Measurements from ENCODE around the gene MEAF6. TPM values are rescaled to one million over a fixed set of nuclear protein-coding genes. Genes with fewer than 3 reads are reported as not detected.
A peak's percentile ranks its signal among the peaks of the same experiment; 100 is the strongest.

The MEAF6 gene
- total RNA-seq, 2 experiments from 2014 or later, result 89.6 to 89.7 TPM

DNA sequence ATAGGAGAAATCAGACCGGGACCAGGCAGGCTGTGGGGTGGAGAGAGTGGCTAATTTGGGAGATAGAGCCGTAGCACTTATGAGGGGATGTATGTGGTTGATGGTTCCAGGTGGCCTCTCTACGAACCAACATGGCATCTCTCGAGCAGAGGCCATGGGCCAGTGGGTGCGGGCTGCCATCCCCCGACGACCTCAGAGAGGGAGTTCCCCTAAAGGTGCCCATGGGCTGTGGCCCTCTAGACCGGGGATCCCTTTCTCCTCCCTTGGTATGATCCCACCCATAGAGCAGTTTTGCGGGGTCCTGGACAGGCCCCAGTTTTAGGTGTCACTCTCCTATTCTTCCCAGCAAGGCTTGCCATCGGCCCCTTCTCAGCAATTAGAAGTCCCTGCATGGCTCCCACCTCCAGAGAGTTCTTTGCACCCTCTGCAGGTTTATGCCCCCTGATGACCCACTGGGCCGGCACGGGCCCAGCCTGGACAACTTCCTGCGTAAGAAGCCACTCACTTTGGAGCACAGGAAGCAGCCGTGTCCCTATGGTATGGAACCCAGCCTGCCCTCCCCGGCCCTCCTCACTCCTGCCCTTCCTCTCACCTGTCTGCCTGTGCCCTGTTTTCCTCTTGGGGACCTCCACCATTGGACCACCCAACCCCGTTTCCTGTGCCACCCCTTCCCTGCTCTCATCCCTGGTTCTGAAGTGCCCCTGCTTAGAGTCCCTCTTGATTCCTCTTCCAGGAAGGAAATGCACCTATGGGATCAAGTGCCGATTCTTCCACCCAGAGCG, 32.4 kb downstream of the MEAF6 start:
- POLR2A ChIA-PET, result interaction anchor here (0.8 kb wide), 1 partner anchor 326 kb away, joined by 3 read pairs; the partner anchor contains the start of gene YRDC
- CTCF ChIA-PET, result no interaction called here
- Mint-ChIP-seq H3K36me3 (peaks cover 65% of the 10 kb centered on the region), H3K27ac (peak overlapping the region; percentile 100), H3K9me3 (no peaks in the 10 kb centered on the region), H3K4me1 (ENCODE audit: low read depth) (peaks cover 44% of the 10 kb centered on the region), H3K27me3 (no peaks in the 10 kb centered on the region), H3K4me3 (peak overlapping the region; percentile 94)
- no peak for DNase-seq
- intact Hi-C loops (cut with micrococcal nuclease), result no loop called here

DNA sequence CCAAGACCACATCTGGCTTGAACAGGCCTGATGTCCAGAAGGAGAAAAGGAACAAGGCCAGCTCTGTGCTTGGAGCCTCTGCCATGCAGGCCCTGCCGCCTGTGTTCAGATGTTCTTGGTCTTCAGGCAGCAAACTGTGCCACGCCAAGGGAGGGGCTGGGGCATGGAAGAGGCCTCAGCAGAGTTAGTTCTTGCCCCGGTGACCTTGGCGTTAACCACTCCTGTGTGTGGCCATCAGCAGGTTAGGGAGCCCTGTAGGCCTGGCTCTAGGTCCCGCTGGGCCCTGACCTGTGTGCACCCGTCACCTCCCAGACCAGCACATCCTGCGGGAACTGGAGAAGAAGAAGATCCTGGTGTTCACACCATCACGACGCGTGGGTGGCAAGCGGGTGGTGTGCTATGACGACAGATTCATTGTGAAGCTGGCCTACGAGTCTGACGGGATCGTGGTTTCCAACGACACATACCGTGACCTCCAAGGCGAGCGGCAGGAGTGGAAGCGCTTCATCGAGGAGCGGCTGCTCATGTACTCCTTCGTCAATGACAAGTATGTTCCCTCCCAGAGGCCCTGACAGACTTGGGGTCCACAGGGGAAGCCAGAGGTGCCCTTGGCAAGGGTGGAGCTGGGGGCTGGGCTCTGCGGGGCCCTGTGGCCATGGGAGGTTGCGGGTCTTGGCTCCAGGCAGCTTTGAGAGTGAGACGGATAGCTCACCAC, 33.1 kb downstream of the MEAF6 start:
- peak; percentile 79 for DNase-seq
- ChIA-PET POLR2A (interaction anchor here (0.5 to 0.8 kb wide), 3 partner anchors 33 to 1049 kb away, joined by 3 read pairs; partner anchors contain the start of genes MEAF6 and YRDC), CTCF (no interaction called here)
- Mint-ChIP-seq H3K36me3 (peaks cover 73% of the 10 kb centered on the region), H3K4me3 (peak overlapping the region; percentile 94), H3K27ac (peak overlapping the region; percentile 100), H3K9me3 (no peaks in the 10 kb centered on the region), H3K27me3 (no peaks in the 10 kb centered on the region), H3K4me1 (ENCODE audit: low read depth) (peaks cover 38% of the 10 kb centered on the region)
- intact Hi-C loops (cut with micrococcal nuclease), result no loop called here

DNA sequence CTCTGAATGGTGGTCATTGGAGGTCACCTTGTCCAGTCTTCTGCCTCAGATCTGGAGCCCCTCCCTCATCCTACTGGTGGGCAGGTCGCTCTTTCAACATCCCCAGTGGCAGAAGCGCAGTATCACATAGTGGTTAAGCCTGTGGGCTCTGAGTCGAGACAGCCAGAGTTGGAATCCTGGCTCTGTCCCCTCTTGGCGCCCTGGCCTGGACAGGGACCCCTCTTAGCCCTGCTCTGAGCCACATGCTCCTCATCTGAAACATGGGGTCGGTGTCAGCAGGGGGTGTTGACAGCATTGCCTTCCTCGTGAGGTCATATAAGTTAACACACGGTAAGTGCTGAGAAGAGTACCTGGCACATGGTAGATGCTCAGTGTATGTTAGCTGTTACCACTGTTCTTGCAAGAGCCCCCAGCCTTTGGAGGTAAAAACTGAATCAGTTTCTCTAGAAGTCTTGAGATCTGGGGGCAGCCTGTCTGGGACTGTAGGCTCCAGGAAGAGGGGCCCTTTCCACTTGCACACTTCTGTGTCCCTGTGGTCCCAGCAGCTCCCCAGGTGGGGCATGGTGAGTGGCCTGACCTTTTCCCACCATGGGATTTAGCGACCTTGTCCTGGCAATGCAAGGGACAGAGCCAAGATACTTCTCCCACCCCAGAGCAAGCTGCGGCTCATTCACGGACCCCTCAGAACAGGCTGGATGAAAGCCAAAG, 33.8 kb downstream of the MEAF6 start:
- POLR2A ChIA-PET, result interaction anchor here (0.5 to 0.6 kb wide), 2 partner anchors 34 to 1050 kb away, joined by 3 read pairs; partner anchors contain the start of gene MEAF6
- Mint-ChIP-seq H3K9me3 (no peaks in the 10 kb centered on the region), H3K27ac (peak overlapping the region; percentile 100), H3K27me3 (no peaks in the 10 kb centered on the region), H3K4me1 (ENCODE audit: low read depth) (peaks cover 38% of the 10 kb centered on the region), H3K4me3 (peak overlapping the region; percentile 94), H3K36me3 (peaks cover 80% of the 10 kb centered on the region)
- DNase-seq, result peak; percentile 13
- intact Hi-C loops (cut with micrococcal nuclease), result no loop called here
- CTCF ChIA-PET, result no interaction called here

DNA sequence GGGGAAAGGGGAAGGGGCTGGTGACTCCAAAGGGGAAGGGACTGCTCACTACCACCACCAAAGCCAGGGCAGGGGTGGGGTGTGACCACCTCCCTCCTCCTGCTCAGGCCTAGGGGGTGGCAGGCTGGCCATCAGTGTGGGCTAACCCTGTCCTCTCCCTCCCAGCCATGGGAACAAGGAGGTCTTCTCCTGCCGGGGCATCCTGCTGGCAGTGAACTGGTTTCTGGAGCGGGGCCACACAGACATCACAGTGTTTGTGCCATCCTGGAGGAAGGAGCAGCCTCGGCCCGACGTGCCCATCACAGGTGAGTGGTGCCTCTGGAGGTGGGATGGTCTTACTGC, 34.5 kb downstream of the MEAF6 start:
- Mint-ChIP-seq H3K27me3 (no peaks in the 10 kb centered on the region), H3K27ac (peak overlapping the region; percentile 100), H3K4me1 (ENCODE audit: low read depth) (peaks cover 38% of the 10 kb centered on the region), H3K4me3 (peak overlapping the region; percentile 94), H3K9me3 (no peaks in the 10 kb centered on the region), H3K36me3 (peaks cover 86% of the 10 kb centered on the region)
- ChIA-PET POLR2A (interaction anchor here (1.3 to 2.3 kb wide), 2 partner anchors 12 to 34 kb away, joined by 3 to 25 read pairs; partner anchors contain the start of gene MEAF6), CTCF (interaction anchor here (1.3 to 11.1 kb wide), 3 partner anchors 6 to 29 kb away, joined by 4 to 157 read pairs (median 6); no protein-coding TSS in a partner anchor)
- intact Hi-C loops (cut with micrococcal nuclease), result no loop called here
- no peak for DNase-seq

DNA sequence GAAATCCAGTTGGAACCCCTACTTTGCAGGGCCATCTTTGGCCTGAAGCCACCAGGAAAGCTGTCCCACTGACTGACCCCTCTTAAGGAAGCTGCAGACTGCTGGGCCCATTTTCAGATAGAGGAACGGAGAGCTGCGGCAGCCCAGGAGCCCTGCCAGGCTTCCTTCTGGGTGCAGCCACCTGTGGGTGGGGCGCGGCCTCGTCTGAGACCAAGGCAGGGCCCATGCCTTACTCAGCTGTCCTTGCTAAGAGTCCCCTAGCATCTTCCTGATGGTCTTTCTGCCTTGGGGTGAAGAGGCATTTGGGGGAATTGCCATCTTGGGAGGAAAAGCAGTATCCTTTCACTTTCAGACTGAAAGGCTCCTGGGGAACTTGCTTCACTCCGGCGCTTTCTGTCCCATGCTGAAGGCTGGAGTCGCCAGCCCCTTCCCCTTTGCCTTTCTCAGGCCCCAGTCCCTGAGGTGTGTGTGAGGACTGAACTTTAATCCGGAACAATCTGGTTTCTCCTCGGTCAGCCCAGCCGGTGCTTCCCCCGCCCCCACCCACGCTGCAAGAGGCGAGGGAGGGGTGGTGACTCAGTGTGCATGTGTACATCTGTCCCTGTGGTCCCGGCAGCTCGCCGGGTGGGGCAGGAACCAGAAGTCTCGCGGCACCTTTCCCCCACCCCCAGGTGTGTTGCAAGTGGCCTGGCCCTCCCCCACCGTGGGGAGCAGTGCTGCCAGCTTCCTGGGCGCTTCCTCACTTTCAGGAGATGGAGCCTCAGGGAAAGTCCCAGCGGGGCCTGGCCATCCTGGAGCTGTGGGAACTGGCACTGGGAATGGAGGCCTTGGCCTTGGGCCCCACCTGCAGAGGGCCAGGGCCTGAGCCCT, 35.1 kb downstream of the MEAF6 start:
- CTCF ChIA-PET, result interaction anchor here (0.7 to 11.1 kb wide), 10 partner anchors 7 to 1330 kb away, joined by 3 to 157 read pairs (median 3); partner anchors contain the start of genes MEAF6 and TRAPPC3
- peaks cover 38% of the 10 kb centered on the region for H3K4me1 Mint-ChIP-seq (ENCODE audit: low read depth)

DNA sequence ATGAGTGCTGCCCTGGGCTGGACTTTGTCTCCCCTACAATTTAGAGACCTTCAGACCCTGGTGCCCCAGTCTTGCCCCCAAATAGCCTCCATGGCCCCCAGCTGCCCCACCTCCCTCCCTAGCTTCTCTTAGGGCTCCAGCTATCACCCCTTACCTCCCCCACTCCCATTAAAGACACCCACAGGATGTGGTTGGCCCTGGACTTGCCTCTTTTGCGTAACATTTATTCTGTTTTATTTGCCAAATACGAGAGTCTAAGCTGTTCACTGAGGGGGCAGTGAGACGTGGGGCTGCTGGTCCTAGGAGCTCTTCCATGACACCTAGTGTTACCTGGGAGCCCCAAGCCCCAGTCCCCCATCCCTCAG, 35.7 kb downstream of the MEAF6 start:
- no peak for DNase-seq
- Mint-ChIP-seq H3K36me3 (peaks cover 81% of the 10 kb centered on the region), H3K27me3 (no peaks in the 10 kb centered on the region), H3K9me3 (no peaks in the 10 kb centered on the region), H3K4me3 (peak overlapping the region; percentile 94), H3K27ac (peak overlapping the region; percentile 100), H3K4me1 (ENCODE audit: low read depth) (peaks cover 36% of the 10 kb centered on the region)
- ChIA-PET CTCF (interaction anchor here (0.7 to 11.1 kb wide), 11 partner anchors 7 to 1330 kb away, joined by 3 to 157 read pairs (median 3); partner anchors contain the start of genes MEAF6 and TRAPPC3), POLR2A (interaction anchor here (0.5 to 6.9 kb wide), 17 partner anchors 7 to 1524 kb away, joined by 3 to 56 read pairs (median 4); partner anchors contain the start of genes CDCA8, GNL2, MEAF6 and MTF1)
- intact Hi-C loops (cut with micrococcal nuclease), result loop anchor here (1.0 to 10.0 kb wide), 12 partner anchors 14 to 1924 kb away; partner anchors contain the start of genes C1orf122, CDCA8, GNL2 and KIAA0319L

More for the DNA sequence above, 35.1 kb downstream of the MEAF6 start:
- Mint-ChIP-seq H3K27me3 (no peaks in the 10 kb centered on the region), H3K9me3 (no peaks in the 10 kb centered on the region), H3K4me3 (peak overlapping the region; percentile 94), H3K36me3 (peaks cover 86% of the 10 kb centered on the region), H3K27ac (peak overlapping the region; percentile 100)
- POLR2A ChIA-PET, result interaction anchor here (0.9 to 6.9 kb wide), 12 partner anchors 7 to 380 kb away, joined by 3 to 56 read pairs (median 4); partner anchors contain the start of genes GNL2, MEAF6 and MTF1
- intact Hi-C loops (cut with micrococcal nuclease), result loop anchor here (1.0 to 10.0 kb wide), 12 partner anchors 14 to 1925 kb away; partner anchors contain the start of genes C1orf122, CDCA8, GNL2 and KIAA0319L
- DNase-seq, result peak; percentile 97

DNA sequence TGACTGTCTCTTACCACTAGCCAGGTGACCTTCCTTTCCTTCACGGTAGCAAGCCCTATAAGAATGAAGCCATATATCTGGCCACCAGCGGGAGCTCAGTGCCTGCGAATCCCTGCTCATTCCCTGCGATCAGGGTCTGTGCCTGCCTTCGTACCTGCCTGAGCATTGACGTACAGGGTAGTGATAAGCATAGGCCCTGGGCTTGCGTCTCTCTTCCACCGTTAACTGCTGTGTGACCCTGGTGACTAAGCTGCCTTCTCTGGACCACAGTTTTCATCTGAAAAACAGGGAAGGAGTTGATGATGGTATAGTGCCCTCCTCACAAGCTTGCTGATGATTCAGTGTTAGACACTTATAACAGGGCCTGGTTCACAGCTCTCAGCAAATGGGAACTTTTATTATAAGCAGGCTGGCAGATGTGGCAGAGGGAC, 36.1 kb downstream of the MEAF6 start:
- H3K9me3 Mint-ChIP-seq, result no peaks in the 10 kb centered on the region
- POLR2A ChIA-PET, result interaction anchor here (0.5 to 6.9 kb wide), 16 partner anchors 8 to 1524 kb away, joined by 3 to 56 read pairs (median 4); partner anchors contain the start of genes CDCA8, GNL2 and MEAF6
- H3K27ac Mint-ChIP-seq, result peak overlapping the region; percentile 100
- peaks cover 39% of the 10 kb centered on the region for H3K4me1 Mint-ChIP-seq (ENCODE audit: low read depth)
- peak; percentile 79 for DNase-seq
- H3K36me3 Mint-ChIP-seq, result peaks cover 79% of the 10 kb centered on the region
- peak overlapping the region; percentile 94 for H3K4me3 Mint-ChIP-seq
- CTCF ChIA-PET, result interaction anchor here (0.7 to 11.1 kb wide), 9 partner anchors 8 to 1329 kb away, joined by 3 to 157 read pairs (median 3); partner anchors contain the start of genes MEAF6 and TRAPPC3
- no peaks in the 10 kb centered on the region for H3K27me3 Mint-ChIP-seq
- intact Hi-C loops (cut with micrococcal nuclease), result loop anchor here (2.0 to 10.0 kb wide), 9 partner anchors 76 to 1924 kb away; partner anchors contain the start of genes C1orf122, GNL2, KIAA0319L and MAP7D1

DNA sequence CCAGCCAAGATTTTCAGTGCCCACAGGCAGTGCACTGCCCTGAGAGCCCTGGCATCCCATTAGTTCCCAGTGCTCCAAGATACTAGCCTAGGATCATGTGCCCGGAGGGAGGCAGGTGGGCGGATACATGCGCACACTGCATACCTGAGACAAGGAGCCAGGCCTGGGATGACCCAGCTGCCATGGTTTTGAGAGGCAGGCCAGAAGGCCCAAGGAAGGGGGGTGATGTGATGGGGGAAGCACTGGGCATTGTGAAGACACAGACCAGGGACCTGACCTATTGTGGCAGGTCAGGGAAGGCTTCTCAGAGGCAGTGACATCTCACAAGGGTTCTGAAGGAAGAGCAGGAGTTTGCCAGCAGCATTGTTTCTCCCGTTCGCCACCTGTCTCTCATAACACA, 36.6 kb downstream of the MEAF6 start:
- ChIA-PET POLR2A (interaction anchor here (0.9 to 6.9 kb wide), 14 partner anchors 8 to 222 kb away, joined by 3 to 56 read pairs (median 5); partner anchors contain the start of genes CDCA8 and MEAF6), CTCF (interaction anchor here (0.8 to 11.1 kb wide), 7 partner anchors 8 to 1329 kb away, joined by 3 to 157 read pairs (median 3); partner anchors contain the start of genes MEAF6 and TRAPPC3)
- Mint-ChIP-seq H3K4me3 (peak overlapping the region; percentile 94), H3K4me1 (ENCODE audit: low read depth) (peaks cover 44% of the 10 kb centered on the region), H3K27ac (peak overlapping the region; percentile 100), H3K36me3 (peaks cover 77% of the 10 kb centered on the region), H3K9me3 (no peaks in the 10 kb centered on the region), H3K27me3 (no peaks in the 10 kb centered on the region)
- DNase-seq, result peak; percentile 36
- intact Hi-C loops (cut with micrococcal nuclease), result loop anchor here (2.0 to 10.0 kb wide), 9 partner anchors 77 to 1923 kb away; partner anchors contain the start of genes C1orf122, GNL2, KIAA0319L and MAP7D1

DNA sequence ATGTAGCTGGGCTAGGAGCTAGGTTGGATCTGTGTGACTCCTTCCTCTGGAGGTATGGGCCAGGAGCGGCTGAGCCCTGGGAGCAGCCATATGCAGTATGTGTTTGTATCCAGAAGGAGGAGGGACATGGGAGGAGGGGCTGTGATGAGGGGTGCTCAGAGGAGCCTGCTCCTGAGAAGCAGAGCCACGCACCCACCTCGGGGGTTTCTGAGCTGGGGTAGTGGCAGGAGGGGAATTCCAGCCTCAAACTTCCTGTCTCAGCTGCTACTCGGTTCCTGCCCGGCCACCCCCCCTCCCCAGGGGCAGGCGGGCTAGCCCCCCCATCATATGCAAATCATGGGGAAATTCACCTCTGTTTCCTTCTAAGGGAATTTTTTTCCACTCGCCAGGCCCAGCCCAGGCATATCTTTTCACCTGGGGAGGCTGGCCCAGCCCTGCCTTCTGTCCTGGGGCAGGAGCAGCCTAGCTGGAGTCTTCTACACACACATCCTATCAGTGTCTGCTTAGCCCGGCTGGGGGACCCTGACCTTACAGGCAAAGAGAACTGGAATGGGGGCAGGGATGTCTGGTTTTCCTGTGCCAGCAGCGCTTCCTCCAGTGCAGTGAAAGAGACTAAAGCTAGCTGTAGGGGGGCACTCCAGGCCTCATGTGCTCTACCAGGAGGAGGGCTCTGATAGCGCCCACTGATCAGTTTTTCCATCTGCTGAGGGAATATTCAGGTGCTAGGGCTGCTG, 37.2 kb downstream of the MEAF6 start:
- peaks cover 47% of the 10 kb centered on the region for H3K4me1 Mint-ChIP-seq (ENCODE audit: low read depth)
- H3K27me3 Mint-ChIP-seq, result no peaks in the 10 kb centered on the region
- peak overlapping the region; percentile 94 for H3K4me3 Mint-ChIP-seq
- H3K27ac Mint-ChIP-seq, result peak overlapping the region; percentile 100
- intact Hi-C loops (cut with micrococcal nuclease), result loop anchor here (5.0 to 10.0 kb wide), 7 partner anchors 120 to 1923 kb away; partner anchors contain the start of genes C1orf122, GNL2, KIAA0319L and MAP7D1
- H3K9me3 Mint-ChIP-seq, result no peaks in the 10 kb centered on the region
- peak; percentile 92 for DNase-seq
- ChIA-PET CTCF (interaction anchor here (1.0 to 11.1 kb wide), 7 partner anchors 9 to 205 kb away, joined by 3 to 157 read pairs (median 7); partner anchors contain the start of gene MEAF6), POLR2A (interaction anchor here (1.0 to 6.9 kb wide), 10 partner anchors 9 to 222 kb away, joined by 3 to 56 read pairs (median 5); partner anchors contain the start of gene MEAF6)
- peaks cover 73% of the 10 kb centered on the region for H3K36me3 Mint-ChIP-seq

Data from activated CD4-positive, alpha-beta memory T cell treated with anti-CD3 and anti-CD28 coated beads for 36 hours (primary cell).